Measurements from ENCODE around the gene PPP1R15A.

The PPP1R15A gene

DNA sequence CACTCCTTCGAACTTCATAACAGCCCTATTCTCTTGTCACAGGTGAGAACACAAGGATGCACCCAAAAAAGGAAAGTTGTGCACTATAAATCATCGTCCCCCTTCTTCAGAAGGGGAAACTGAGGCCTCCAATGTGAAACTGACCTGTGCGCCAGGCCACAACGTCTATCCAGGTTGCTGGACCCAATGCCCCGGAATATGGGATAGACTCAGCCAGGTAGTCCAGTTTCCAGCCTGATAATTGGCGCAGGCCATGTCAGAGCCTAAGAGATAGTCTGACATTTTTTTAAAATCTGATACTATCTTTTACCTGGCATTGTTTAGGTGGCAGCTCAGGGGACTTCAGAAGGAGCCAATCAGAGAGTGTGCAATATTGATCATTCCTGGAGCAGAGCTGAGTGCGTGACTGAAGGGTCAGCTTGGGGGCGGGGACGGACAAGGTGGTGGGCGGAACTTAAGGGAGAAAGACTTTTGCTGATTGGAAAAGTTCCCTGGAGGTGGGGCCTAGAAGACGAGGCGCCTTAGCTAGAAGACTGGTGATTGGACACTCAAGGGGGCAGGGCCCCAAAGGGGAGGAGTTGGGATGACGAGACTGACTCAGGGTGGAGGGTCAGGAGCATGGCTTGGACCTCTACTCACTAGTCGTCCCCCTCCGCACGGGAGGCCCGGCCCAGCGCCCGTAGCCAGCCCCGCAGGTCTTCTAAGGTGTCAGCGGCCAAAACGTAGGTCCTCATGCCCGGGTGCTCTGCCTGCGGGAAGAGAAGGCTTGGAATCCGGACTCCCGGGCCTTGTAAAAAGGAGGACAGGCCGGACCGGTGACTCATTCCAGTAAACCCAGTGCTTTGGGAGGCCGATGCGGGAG is 12.3 kb upstream of the PPP1R15A start:
- peak overlapping the region; percentile 51 for H3K27ac ChIP-seq
- TF ChIP-seq, protein P1, sequence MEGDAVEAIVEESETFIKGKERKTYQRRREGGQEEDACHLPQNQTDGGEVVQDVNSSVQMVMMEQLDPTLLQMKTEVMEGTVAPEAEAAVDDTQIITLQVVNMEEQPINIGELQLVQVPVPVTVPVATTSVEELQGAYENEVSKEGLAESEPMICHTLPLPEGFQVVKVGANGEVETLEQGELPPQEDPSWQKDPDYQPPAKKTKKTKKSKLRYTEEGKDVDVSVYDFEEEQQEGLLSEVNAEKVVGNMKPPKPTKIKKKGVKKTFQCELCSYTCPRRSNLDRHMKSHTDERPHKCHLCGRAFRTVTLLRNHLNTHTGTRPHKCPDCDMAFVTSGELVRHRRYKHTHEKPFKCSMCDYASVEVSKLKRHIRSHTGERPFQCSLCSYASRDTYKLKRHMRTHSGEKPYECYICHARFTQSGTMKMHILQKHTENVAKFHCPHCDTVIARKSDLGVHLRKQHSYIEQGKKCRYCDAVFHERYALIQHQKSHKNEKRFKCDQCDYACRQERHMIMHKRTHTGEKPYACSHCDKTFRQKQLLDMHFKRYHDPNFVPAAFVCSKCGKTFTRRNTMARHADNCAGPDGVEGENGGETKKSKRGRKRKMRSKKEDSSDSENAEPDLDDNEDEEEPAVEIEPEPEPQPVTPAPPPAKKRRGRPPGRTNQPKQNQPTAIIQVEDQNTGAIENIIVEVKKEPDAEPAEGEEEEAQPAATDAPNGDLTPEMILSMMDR (conservative IDR thresholded peaks at IDR 0.05) = no peak
- no peak for TF ChIP-seq ZFX (IDR thresholded peaks at IDR 0.05)

DNA sequence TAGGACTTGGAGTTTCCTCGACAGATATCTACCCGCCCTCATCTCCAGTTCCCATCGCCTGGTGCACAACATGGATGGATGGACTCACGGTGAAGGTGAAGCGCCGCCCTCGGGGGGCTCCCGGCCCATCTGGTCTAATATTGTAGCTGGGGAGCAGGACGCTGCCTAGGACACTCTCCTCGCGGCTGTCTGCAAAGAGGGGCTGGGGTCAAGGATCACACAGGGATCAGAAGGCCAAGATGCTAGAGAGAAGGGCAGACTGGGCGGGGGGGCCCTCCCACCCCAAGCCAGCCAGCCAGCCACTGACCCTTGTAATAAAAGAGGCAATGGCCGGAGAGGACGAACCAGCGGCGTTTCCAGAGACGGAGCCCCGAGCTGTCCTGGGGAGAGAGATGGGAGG is 10.9 kb upstream of the PPP1R15A start:
- H3K27ac ChIP-seq = no peak overlapping the region; the same call in 1 of the 2 replicates

DNA sequence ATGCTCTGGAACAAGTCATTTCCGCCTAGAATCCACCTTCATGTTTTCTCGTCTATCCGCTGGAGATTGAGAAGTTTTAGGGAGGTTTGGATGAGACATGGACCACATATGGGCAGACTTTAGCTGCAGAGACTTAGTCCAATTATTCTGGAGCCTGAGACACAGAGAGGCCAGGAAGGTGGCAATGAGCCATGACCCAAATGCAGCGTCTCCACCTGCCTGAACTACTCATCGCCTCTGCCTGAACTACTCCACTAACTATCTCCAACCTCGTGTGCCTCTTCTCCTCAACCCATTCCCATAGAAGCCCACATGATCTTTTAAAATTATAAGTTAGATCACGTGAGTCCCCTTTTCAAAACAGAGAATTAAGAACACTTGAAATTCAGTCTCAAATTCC is 9.4 kb upstream of the PPP1R15A start:
- TF ChIP-seq, protein P1 (conservative IDR thresholded peaks at IDR 0.05) = no peak
- TF ChIP-seq ZFX (IDR thresholded peaks at IDR 0.05) = no peak
- no peak overlapping the region for H3K27ac ChIP-seq

More for the DNA sequence above, 10.9 kb upstream of the PPP1R15A start:
- TF ChIP-seq ZFX (IDR thresholded peaks at IDR 0.05) = no peak
- TF ChIP-seq, protein P1 (conservative IDR thresholded peaks at IDR 0.05) = no peak

DNA sequence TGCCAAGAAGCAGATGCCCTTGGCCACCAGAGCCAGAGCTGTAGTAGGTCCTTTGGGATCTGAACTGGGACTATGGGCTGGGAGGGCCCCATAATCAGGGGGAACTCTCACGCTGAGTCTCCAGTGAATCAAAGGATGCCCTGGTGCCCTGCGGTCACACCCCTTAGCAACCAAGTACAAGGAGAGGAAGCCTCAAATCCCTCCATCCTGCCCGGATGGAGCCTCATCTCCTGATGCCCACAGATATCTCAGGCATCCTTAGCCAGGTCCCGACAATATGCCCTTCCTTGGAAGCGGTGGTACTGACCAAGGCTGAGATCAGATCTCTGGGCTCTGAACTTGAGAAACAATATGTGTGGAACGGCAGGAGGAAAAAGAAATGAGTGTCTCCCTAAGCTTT is 5.5 kb upstream of the PPP1R15A start:
- H3K27ac ChIP-seq = no peak overlapping the region
- TF ChIP-seq, protein P1 (conservative IDR thresholded peaks at IDR 0.05) = no peak
- no peak for TF ChIP-seq ZFX (IDR thresholded peaks at IDR 0.05)

DNA sequence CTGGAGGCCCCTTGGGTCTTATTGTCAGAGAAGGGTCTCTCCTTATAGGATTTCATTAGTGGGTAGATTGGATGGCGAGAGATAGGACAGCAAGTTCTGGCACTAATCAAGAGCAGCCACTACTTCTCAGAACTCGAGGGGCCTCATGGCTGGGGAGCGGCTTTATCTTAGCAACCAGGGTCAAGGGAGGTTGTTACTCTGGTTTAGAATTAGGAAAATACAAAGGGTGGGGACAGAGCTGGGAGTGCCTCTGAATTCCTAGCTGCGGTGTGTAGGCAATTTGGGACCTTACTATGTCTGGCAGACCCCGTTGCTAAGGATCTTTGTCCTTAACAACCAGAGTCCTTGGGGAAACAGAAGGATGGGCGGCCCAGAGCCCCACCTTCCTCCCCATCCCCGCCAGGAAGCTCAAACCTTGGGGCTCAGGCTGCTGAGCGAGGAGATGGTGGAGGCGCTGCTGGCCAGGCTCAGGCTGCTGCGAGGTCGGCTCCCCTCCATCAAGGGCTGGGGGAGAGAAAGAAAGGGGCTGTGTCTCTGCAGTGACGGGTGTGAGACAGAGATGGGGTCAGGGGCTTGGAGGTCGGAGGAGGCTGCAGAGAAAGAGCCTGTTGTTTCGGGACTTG is 5.0 kb upstream of the PPP1R15A start:
- TF ChIP-seq, protein P1 (conservative IDR thresholded peaks at IDR 0.05) = no peak
- no peak for TF ChIP-seq ZFX (IDR thresholded peaks at IDR 0.05)
- no peak overlapping the region for H3K27ac ChIP-seq

DNA sequence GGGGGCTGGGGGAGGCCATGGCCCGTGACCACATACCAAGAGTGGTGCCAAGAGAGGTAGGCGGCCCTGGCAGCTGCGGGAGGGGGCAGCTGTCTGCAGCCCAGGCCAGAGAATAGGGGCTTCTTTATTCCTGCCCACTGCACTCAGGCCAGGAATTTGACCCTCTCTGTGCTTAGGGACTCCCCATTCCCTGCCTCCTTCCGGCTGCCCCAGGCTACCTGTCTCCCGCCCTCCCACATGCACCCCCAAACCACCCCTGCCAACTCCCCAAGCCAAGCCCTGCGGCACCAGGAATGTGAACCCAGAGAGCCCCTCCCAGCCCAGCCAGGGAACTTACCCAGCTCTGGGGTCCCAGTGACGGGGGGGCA is 4.5 kb upstream of the PPP1R15A start:
- no peak for TF ChIP-seq ZFX (IDR thresholded peaks at IDR 0.05)
- TF ChIP-seq, protein P1 (conservative IDR thresholded peaks at IDR 0.05) = no peak
- H3K27ac ChIP-seq = no peak overlapping the region

All from C4-2B (cell line).